Natural killer cell treated with Interleukin-12 subunit alpha and Interleukin-12 subunit beta and Interleukin-15 and Interleukin-18, amount 100 ng/mL, for 72 hours (primary cell): Measurements from ENCODE around the gene KDM4F. TPM values are rescaled to one million over a fixed set of nuclear protein-coding genes. Genes with fewer than 3 reads are reported as not detected.
A peak's percentile ranks its signal among the peaks of the same experiment; 100 is the strongest.

Source experiments
- ATAC-seq, 2 donors: fragments of 150-1000 bp; cut with Tn5 transposase in 1 of 2; sonication (Bioruptor Pico), chemical (Tn5 transposase) in 1 of 2; 2 replicates each; pipeline ENCODE4 v1.10.0; 2021
- DNase-seq: peaks from one replicate; pipeline ENCODE4 v3.0.0; 2022; ENCODE audit warnings: low spot score
- H3K27ac Mint-ChIP-seq, 2 donors: 1 replicate in 1 of 2; 2 replicates in 1 of 2; pipeline ENCODE4 v1.8.0; 2022; ENCODE audit warnings: mixed read lengths in 2 of 2, mild to moderate bottlenecking in 1 of 2, moderate library complexity in 1 of 2
- H3K27me3 Mint-ChIP-seq, 2 donors: 1 replicate in 1 of 2; 2 replicates in 1 of 2; pipeline ENCODE4 v1.8.0; 2022; ENCODE audit warnings: mixed read lengths in 2 of 2
- H3K36me3 Mint-ChIP-seq: one replicate; pipeline ENCODE4 v1.8.0; 2022; ENCODE audit warnings: mixed read lengths
- H3K4me1 Mint-ChIP-seq, 2 donors: 1 replicate in 1 of 2; 2 replicates in 1 of 2; pipeline ENCODE4 v1.8.0; 2022; ENCODE audit warnings: low read depth in 2 of 2, mixed read lengths in 2 of 2, mild to moderate bottlenecking in 1 of 2
- H3K4me3 Mint-ChIP-seq: one replicate; pipeline ENCODE4 v1.8.0; 2022; ENCODE audit warnings: mixed read lengths
- H3K9me3 Mint-ChIP-seq: 2 replicates; pipeline ENCODE4 v1.8.0; 2022; ENCODE audit warnings: mixed read lengths
- total RNA-seq, 2 donors: library from RNA; stranded (reverse); gene quantifications; one replicate each; pipeline ENCODE4 v1.2.3, GENCODE V29; 2022

The KDM4F gene
- total RNA-seq, 2 donors from 2014 or later, result not detected

GRCh38 chr11:95042906-95043305 is 6.3 kb upstream of the KDM4F start:
- H3K9me3 Mint-ChIP-seq, result no peaks in the 10 kb centered on the region
- no peak overlapping the region for H3K27ac Mint-ChIP-seq
- H3K4me3 Mint-ChIP-seq, result no peak overlapping the region
- H3K27me3 Mint-ChIP-seq, result peaks cover 45 to 60% of the 10 kb centered on the region in 2 donors
- H3K36me3 Mint-ChIP-seq, result no peaks in the 10 kb centered on the region
- no peak for DNase-seq
- ATAC-seq, result peak; percentile 9 to 24
- H3K4me1 Mint-ChIP-seq, result peaks cover 0 to 4% of the 10 kb centered on the region in 2 donors

- no peak for DNase-seq
- Mint-ChIP-seq H3K4me1 (no peaks in the 10 kb centered on the region), H3K9me3 (no peaks in the 10 kb centered on the region), H3K27me3 (peaks cover 42 to 62% of the 10 kb centered on the region in 2 donors), H3K27ac (no peak overlapping the region), H3K36me3 (no peaks in the 10 kb centered on the region), H3K4me3 (no peak overlapping the region)
- ATAC-seq, result no peak
Measured at GRCh38 chr11:95044010-95044409, 5.2 kb upstream of the KDM4F start.

GRCh38 chr11:95045812-95046211 is 3.4 kb upstream of the KDM4F start:
- Mint-ChIP-seq H3K4me3 (no peak overlapping the region), H3K36me3 (no peaks in the 10 kb centered on the region), H3K27ac (no peak overlapping the region), H3K27me3 (peaks cover 38 to 62% of the 10 kb centered on the region in 2 donors), H3K4me1 (no peaks in the 10 kb centered on the region), H3K9me3 (no peaks in the 10 kb centered on the region)
- DNase-seq, result no peak
- ATAC-seq, result no peak

- ATAC-seq, result no peak
- no peaks in the 10 kb centered on the region for H3K9me3 Mint-ChIP-seq
- no peaks in the 10 kb centered on the region for H3K4me1 Mint-ChIP-seq
- DNase-seq, result no peak
- H3K27ac Mint-ChIP-seq, result no peak overlapping the region
- no peaks in the 10 kb centered on the region for H3K36me3 Mint-ChIP-seq
- H3K4me3 Mint-ChIP-seq, result no peak overlapping the region
- peaks cover 31 to 52% of the 10 kb centered on the region in 2 donors for H3K27me3 Mint-ChIP-seq
Measured at GRCh38 chr11:95050595-95051202, 1.5 kb downstream of the KDM4F start.

GRCh38 chr11:95054356-95054755 is 5.1 kb downstream of the KDM4F start:
- DNase-seq (no peak), ATAC-seq (no peak)
- Mint-ChIP-seq H3K36me3 (no peaks in the 10 kb centered on the region), H3K9me3 (no peaks in the 10 kb centered on the region), H3K4me1 (no peaks in the 10 kb centered on the region), H3K27ac (no peak overlapping the region), H3K27me3 (peaks cover 21 to 35% of the 10 kb centered on the region in 2 donors), H3K4me3 (no peak overlapping the region)

- H3K27ac Mint-ChIP-seq, result no peak overlapping the region
- H3K4me1 Mint-ChIP-seq, result no peaks in the 10 kb centered on the region
- H3K27me3 Mint-ChIP-seq, result peaks cover 26 to 34% of the 10 kb centered on the region in 2 donors
- no peaks in the 10 kb centered on the region for H3K36me3 Mint-ChIP-seq
- H3K9me3 Mint-ChIP-seq, result no peaks in the 10 kb centered on the region
- no peak overlapping the region for H3K4me3 Mint-ChIP-seq
- no peak for DNase-seq
- ATAC-seq, result no peak
Measured at GRCh38 chr11:95055283-95055897, 6.2 kb downstream of the KDM4F start.

- no peaks in the 10 kb centered on the region for H3K4me1 Mint-ChIP-seq
- DNase-seq (no peak), ATAC-seq (no peak)
- no peak overlapping the region for H3K27ac Mint-ChIP-seq
- H3K9me3 Mint-ChIP-seq, result no peaks in the 10 kb centered on the region
- H3K27me3 Mint-ChIP-seq, result peaks cover 26 to 43% of the 10 kb centered on the region in 2 donors
- no peak overlapping the region for H3K4me3 Mint-ChIP-seq
- H3K36me3 Mint-ChIP-seq, result no peaks in the 10 kb centered on the region
Measured at GRCh38 chr11:95057959-95058358, 8.7 kb downstream of the KDM4F start.

GRCh38 chr11:95058621-95059020 is 9.4 kb downstream of the KDM4F start:
- no peaks in the 10 kb centered on the region for H3K4me1 Mint-ChIP-seq
- peaks cover 21 to 37% of the 10 kb centered on the region in 2 donors for H3K27me3 Mint-ChIP-seq
- no peak for DNase-seq
- no peaks in the 10 kb centered on the region for H3K9me3 Mint-ChIP-seq
- ATAC-seq, result no peak
- no peak overlapping the region for H3K4me3 Mint-ChIP-seq
- H3K27ac Mint-ChIP-seq, result no peak overlapping the region
- H3K36me3 Mint-ChIP-seq, result no peaks in the 10 kb centered on the region

- DNase-seq, result no peak
- H3K36me3 Mint-ChIP-seq, result no peaks in the 10 kb centered on the region
- H3K4me1 Mint-ChIP-seq, result no peaks in the 10 kb centered on the region
- peaks cover 19 to 35% of the 10 kb centered on the region in 2 donors for H3K27me3 Mint-ChIP-seq
- no peaks in the 10 kb centered on the region for H3K9me3 Mint-ChIP-seq
- H3K4me3 Mint-ChIP-seq, result no peak overlapping the region
- no peak for ATAC-seq
- H3K27ac Mint-ChIP-seq, result no peak overlapping the region
Measured at GRCh38 chr11:95059046-95059445, 9.8 kb downstream of the KDM4F start.

GRCh38 chr11:95065336-95065735 is 16.1 kb downstream of the KDM4F start:
- Mint-ChIP-seq H3K9me3 (no peaks in the 10 kb centered on the region), H3K27ac (no peak overlapping the region), H3K4me3 (no peak overlapping the region), H3K27me3 (peaks cover 3 to 15% of the 10 kb centered on the region in 2 donors), H3K4me1 (peaks cover 15 to 22% of the 10 kb centered on the region in 2 donors), H3K36me3 (peaks cover 1% of the 10 kb centered on the region)
- DNase-seq (no peak), ATAC-seq (no peak)

- H3K4me1 Mint-ChIP-seq, result peaks cover 20 to 22% of the 10 kb centered on the region in 2 donors
- peaks cover 0 to 9% of the 10 kb centered on the region in 2 donors for H3K27me3 Mint-ChIP-seq
- H3K27ac Mint-ChIP-seq, result peak within 1 kb of the TSS; percentile 92 to 99
- ATAC-seq, result peak; percentile 21 to 25
- H3K36me3 Mint-ChIP-seq, result peaks cover 5% of the 10 kb centered on the region
- no peaks in the 10 kb centered on the region for H3K9me3 Mint-ChIP-seq
- peak within 1 kb of the TSS; percentile 97 for H3K4me3 Mint-ChIP-seq
- no peak for DNase-seq
Measured at GRCh38 chr11:95066716-95067038, 17.5 kb downstream of the KDM4F start, which contains the start of gene SRSF8. SRSF8 (plus strand) TSS chr11:95066919; CDS start chr11:95067227, 308 bp downstream.

- Mint-ChIP-seq H3K9me3 (no peaks in the 10 kb centered on the region), H3K27me3 (peaks cover 0 to 8% of the 10 kb centered on the region in 2 donors), H3K4me1 (peaks cover 20 to 22% of the 10 kb centered on the region in 2 donors), H3K27ac (peak overlapping the region; percentile 92 to 99), H3K4me3 (peak overlapping the region; percentile 97), H3K36me3 (peaks cover 5% of the 10 kb centered on the region)
- peak; percentile 82 for DNase-seq
- peak; percentile 84 to 89 for ATAC-seq
Measured at GRCh38 chr11:95067039-95067840, 18.0 kb downstream of the KDM4F start.

- Mint-ChIP-seq H3K27ac (peak overlapping the region; percentile 92 to 99), H3K9me3 (no peaks in the 10 kb centered on the region), H3K27me3 (peaks cover 0 to 2% of the 10 kb centered on the region in 2 donors), H3K4me3 (peak overlapping the region; percentile 97), H3K4me1 (peaks cover 22 to 25% of the 10 kb centered on the region in 2 donors), H3K36me3 (peaks cover 5% of the 10 kb centered on the region)
- DNase-seq (no peak), ATAC-seq (no peak)
Measured at GRCh38 chr11:95067841-95068219, 18.6 kb downstream of the KDM4F start.

- Mint-ChIP-seq H3K36me3 (peaks cover 5% of the 10 kb centered on the region), H3K9me3 (no peaks in the 10 kb centered on the region), H3K4me3 (peak overlapping the region; percentile 97), H3K27ac (peak overlapping the region; percentile 92 to 99), H3K4me1 (peaks cover 25 to 27% of the 10 kb centered on the region in 2 donors), H3K27me3 (no peaks in the 10 kb centered on the region)
- ATAC-seq (peak; percentile 79 to 83), DNase-seq (peak; percentile 76)
Measured at GRCh38 chr11:95068549-95068948, 19.3 kb downstream of the KDM4F start.
